GM12873 (cell line): Measurements from ENCODE around the gene DNAH8.

Experiments
- TF ChIP-seq, protein P1 (sequence below): IDR thresholded peaks from 2 replicates; pipeline ENCODE4 v1.5.1; 2012; ENCODE audit warnings: low read depth, mild to moderate bottlenecking, moderate library complexity, low read length, control low read depth; ENCODE audit not compliant: insufficient read depth; ENCODE audit errors: missing control alignments

The DNAH8 gene

DNA sequence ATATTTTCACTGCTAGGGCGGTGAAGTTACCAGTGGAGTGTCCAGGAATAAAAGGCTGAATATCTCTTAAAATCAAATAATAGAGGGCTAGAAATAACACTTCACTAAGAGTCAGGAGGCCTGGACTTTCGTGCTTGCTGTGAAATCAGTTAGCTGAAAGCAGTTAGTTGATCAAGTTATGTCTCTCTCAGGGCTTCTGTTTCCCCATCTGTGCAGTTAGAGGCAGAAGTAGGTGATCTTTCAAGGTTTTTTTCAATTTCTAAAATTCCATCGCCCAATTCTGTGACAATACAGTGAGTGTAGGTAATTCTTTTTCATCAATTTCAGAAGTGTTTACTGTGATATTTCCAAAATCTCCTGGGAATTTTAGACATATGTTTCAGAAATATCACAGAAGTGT is 260.9 kb downstream of the DNAH8 start:
- TF ChIP-seq, protein P1, sequence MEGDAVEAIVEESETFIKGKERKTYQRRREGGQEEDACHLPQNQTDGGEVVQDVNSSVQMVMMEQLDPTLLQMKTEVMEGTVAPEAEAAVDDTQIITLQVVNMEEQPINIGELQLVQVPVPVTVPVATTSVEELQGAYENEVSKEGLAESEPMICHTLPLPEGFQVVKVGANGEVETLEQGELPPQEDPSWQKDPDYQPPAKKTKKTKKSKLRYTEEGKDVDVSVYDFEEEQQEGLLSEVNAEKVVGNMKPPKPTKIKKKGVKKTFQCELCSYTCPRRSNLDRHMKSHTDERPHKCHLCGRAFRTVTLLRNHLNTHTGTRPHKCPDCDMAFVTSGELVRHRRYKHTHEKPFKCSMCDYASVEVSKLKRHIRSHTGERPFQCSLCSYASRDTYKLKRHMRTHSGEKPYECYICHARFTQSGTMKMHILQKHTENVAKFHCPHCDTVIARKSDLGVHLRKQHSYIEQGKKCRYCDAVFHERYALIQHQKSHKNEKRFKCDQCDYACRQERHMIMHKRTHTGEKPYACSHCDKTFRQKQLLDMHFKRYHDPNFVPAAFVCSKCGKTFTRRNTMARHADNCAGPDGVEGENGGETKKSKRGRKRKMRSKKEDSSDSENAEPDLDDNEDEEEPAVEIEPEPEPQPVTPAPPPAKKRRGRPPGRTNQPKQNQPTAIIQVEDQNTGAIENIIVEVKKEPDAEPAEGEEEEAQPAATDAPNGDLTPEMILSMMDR, result no peak

DNA sequence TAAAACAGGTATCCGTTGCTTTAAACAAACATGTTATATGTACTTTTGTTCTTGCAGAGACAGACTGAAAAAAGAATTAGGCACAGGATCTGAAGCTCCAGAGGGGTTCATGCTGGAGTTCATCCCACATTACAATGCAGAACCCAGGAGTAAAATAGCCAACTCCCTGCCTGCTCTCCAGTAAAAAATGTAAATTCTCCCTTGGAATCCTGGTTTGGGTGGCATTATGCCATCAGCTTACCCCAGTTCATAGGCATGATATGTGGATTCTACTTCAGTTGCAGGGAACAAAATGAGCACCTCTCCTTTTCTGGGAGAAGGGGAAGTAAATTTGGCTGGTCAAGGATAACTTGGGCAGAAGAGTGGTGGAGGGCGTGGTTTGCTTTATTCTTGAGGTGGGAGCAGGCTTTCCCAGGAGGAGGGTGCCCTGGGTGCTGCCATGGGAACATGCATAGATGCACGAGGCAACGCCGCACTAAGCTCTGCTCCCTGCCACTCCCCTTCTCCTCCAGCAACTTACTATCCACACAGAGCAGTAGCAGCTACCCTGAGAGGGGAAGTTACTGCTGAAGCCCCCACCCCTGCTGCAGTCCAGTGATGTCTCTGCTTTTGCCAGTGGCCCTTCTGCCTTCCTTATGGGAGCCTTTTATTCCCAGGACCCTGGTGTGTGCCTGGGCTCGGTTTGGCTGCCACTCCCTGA is 261.8 kb downstream of the DNAH8 start:
- TF ChIP-seq, protein P1, result no peak

DNA sequence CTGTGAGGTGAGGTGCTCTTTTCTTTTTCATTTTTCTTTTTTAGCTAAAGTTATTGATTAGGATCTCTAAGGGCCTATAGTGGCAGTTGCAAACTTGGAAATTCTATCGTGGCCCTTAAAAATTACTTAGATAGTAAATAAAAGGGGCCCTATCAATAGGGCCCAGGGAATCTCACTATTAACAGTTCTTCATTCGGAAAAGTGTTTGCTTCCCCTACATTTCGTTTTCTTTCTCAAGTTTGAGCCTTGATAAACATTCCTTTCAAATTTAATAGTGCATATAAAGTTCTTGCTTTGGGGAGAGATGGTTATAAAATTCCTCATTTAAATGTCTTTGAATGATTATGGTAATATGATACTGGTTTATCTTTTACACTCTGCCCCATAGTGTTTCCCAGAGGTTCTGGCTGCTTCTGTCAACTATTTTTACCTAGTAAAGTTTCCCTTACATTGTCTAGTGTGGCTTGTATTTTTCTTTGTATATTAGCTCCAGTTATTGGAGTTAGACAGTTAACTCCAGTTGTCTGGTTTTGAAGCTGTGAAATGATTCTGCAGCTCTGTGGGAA is 263.1 kb downstream of the DNAH8 start:
- TF ChIP-seq, protein P1, result no peak

DNA sequence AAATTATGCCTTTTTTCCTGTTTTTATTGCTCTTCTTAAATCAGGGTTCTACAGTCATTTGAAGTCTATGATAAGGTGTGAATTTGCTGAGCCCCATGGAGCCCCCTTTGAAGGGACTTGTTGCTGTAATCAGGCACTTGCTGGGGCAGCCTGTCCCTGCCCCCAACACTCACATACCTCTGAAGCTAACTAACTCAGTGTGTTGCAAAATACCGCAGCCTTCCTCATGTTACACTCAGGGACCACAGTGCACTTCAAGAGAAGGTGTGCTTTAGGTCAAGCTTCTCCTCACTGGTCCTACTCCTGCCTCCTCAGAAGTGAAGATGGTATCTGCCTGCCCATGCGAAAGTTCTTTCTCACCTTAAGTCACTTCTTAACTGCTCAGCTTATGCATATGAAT is 267.4 kb downstream of the DNAH8 start:
- TF ChIP-seq, protein P1, result no peak

DNA sequence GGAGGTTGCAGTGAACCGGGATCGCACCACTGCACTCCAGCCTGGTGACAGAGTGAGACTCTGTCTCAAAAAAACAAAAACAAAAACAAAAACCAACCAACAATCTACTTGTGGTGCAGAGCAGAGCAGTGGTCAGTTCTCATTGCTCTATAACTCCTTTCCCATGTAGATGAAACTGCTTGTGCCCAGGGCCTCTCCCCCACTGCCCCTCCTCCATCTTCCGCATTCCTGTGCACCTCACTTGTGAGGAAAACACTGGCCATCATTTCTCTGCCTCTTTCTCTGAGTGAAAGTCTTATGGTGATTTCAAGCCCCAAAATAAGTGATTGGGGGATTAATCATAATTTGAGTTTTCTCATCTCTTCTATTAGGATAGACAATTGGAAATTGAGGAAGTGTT is 269.6 kb downstream of the DNAH8 start:
- TF ChIP-seq, protein P1, result no peak

DNA sequence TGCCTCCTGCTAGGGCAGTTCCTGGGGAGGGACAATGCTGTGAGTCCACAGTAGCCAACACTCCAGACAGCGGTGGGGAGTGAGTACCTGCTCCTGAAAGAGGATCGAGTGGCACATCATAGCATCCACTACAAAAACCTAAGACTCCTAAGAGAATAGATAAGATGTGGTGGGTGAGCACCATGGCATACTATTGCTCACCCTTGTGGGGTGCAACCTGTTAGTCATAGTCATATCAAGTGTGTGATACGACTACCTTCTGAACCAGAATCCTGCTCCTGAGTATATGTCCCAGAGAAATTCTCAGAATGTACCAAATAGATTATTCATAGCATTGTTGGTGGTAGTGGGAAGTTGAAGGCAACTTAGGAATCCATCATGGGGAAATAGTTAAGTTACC is 270.7 kb downstream of the DNAH8 start:
- TF ChIP-seq, protein P1, result no peak

DNA sequence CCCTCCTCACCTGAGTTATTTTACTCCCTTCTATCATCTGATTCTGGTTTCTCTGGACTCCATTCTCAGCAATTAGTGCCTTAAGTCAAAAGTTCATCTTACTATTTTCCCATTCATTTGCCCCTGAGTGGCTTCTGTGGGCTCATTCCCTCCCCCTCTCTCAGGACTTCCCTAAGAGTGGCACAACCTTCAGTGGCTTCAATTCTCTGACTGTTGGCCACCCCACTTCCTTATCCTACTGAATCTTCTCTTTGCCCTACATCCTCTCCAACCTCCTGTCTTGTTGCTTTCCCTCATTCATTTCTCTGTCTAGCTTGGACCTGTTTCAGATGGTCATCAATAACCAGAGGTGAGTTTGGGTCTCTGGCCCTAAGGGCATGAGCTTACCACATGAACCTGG is 272.4 kb downstream of the DNAH8 start:
- TF ChIP-seq, protein P1, result no peak
